Activated naive CD4-positive, alpha-beta T cell treated with anti-CD3 and anti-CD28 coated beads, Interleukin-2, amount 10 ng/mL, durations not matched to agents 7 days and 5 days (primary cell): ENCODE results near the gene HIPK2.
A peak's percentile ranks its signal among the peaks of the same experiment; 100 is the strongest.

Source experiments
- CTCF ChIA-PET: fragments of 350-600 bp; sonication (Branson Sonifier 250); formaldehyde crosslinking; loops from one replicate; lab custom pipeline; 2021; ENCODE audit warnings: antibody characterized with exemption; lab: Charles Lee
- DNase-seq: peaks from one replicate; pipeline ENCODE4 v3.0.0-alpha.2; 2020
- H3K27ac Mint-ChIP-seq: one replicate; pipeline ENCODE4 v1.8.0; 2021; ENCODE audit warnings: mild to moderate bottlenecking, moderate library complexity, mixed read lengths
- H3K27me3 Mint-ChIP-seq: one replicate; pipeline ENCODE4 v1.8.0; 2021; ENCODE audit warnings: mild to moderate bottlenecking, mixed read lengths
- H3K36me3 Mint-ChIP-seq: one replicate; pipeline ENCODE4 v1.8.0; 2021; ENCODE audit warnings: mixed read lengths
- H3K4me1 Mint-ChIP-seq: one replicate; pipeline ENCODE4 v1.8.0; 2021; ENCODE audit warnings: mixed read lengths
- H3K4me3 Mint-ChIP-seq: one replicate; pipeline ENCODE4 v1.8.0; 2021; ENCODE audit warnings: mild to moderate bottlenecking, moderate library complexity, mixed read lengths
- H3K9me3 Mint-ChIP-seq: one replicate; pipeline ENCODE4 v1.8.0; 2021; ENCODE audit warnings: mixed read lengths

Gene HIPK2

DNA sequence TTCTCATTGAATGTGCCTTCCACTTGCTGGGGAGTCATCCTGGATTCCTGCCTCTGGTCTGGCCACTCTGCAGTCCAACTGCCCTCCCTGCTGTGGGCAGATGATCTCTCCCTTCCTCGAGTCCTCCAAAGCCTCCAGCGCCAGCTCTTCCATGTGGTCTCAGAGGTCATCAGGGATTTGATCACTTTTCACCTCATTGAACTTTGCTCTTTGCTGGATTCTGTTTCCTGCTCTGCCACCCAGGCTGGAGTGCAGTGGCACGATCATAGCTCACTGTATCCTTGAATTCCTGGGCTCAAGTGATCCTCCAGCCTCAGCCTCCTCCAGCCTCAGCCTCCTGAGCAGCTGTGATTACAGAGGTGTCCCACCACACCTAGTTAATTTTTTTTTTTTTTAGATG is 29.2 kb upstream of the HIPK2 start:
- Mint-ChIP-seq H3K4me1 (no peaks in the 10 kb centered on the region), H3K27me3 (peaks cover 12% of the 10 kb centered on the region), H3K4me3 (no peak overlapping the region), H3K36me3 (no peaks in the 10 kb centered on the region), H3K9me3 (peaks cover 16% of the 10 kb centered on the region), H3K27ac (no peak overlapping the region)
- no peak for DNase-seq
- CTCF ChIA-PET: no interaction called here

DNA sequence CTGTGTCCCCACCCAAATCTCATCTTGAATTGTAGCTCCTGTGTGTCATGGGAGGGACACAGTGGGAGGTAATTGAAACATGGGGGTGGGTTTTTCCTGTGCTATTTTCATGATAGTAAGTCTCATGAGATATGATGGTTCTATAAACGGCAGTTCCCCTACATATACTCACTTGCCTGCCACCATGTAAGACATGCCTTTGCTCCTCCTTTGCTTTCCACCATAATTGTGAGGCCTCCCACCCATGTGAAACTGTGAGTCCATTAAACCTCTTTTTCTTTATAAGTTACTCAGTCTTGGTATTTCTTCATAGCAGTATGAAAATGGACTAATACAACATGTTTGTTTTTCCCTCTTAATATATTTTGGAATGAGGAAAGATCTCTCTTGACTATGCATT is 26.8 kb upstream of the HIPK2 start:
- peaks cover 2% of the 10 kb centered on the region for H3K4me1 Mint-ChIP-seq
- H3K9me3 Mint-ChIP-seq: peaks cover 16% of the 10 kb centered on the region
- peaks cover 16% of the 10 kb centered on the region for H3K27me3 Mint-ChIP-seq
- DNase-seq: no peak
- no peak overlapping the region for H3K27ac Mint-ChIP-seq
- no peaks in the 10 kb centered on the region for H3K36me3 Mint-ChIP-seq
- no peak overlapping the region for H3K4me3 Mint-ChIP-seq
- CTCF ChIA-PET: no interaction called here

GRCh38 chr7:139799586-139799985 is 21.8 kb upstream of the HIPK2 start:
- Mint-ChIP-seq H3K9me3 (peaks cover 13% of the 10 kb centered on the region), H3K27me3 (peaks cover 15% of the 10 kb centered on the region), H3K4me1 (peaks cover 8% of the 10 kb centered on the region), H3K4me3 (no peak overlapping the region), H3K27ac (no peak overlapping the region), H3K36me3 (no peaks in the 10 kb centered on the region)
- CTCF ChIA-PET: no interaction called here
- DNase-seq: no peak

DNA sequence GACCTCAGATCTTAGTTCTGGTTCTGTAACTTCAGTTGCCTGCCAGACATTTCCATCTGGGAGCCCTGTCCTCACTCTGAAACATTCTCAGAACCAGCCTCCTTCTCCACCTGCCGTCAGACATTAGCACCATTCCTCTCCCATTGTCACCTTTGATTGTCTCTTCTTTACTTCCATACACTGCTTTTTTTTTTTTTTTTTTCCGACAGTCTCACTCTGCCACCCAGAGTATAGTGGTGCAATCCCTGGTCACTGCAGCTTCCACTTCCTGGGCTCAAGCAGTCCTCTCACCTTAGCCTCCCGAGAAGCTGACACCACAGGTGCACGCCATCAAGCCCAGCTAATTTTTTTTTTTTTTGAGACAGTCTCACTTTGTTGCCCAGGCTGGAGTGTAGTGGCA is 21.1 kb upstream of the HIPK2 start:
- Mint-ChIP-seq H3K9me3 (peaks cover 10% of the 10 kb centered on the region), H3K27ac (no peak overlapping the region), H3K36me3 (no peaks in the 10 kb centered on the region), H3K27me3 (peaks cover 15% of the 10 kb centered on the region), H3K4me3 (no peak overlapping the region), H3K4me1 (peaks cover 8% of the 10 kb centered on the region)
- no peak for DNase-seq
- CTCF ChIA-PET: no interaction called here

- Mint-ChIP-seq H3K36me3 (no peaks in the 10 kb centered on the region), H3K4me1 (peaks cover 8% of the 10 kb centered on the region), H3K4me3 (no peak overlapping the region), H3K27ac (no peak overlapping the region), H3K9me3 (peaks cover 10% of the 10 kb centered on the region), H3K27me3 (peaks cover 15% of the 10 kb centered on the region)
- CTCF ChIA-PET: no interaction called here
- no peak for DNase-seq
Observed at GRCh38 chr7:139798221-139798620, 20.4 kb upstream of the HIPK2 start.

- Mint-ChIP-seq H3K9me3 (peaks cover 4% of the 10 kb centered on the region), H3K4me1 (peaks cover 8% of the 10 kb centered on the region), H3K36me3 (no peaks in the 10 kb centered on the region), H3K27me3 (peaks cover 11% of the 10 kb centered on the region), H3K27ac (no peak overlapping the region), H3K4me3 (no peak overlapping the region)
- CTCF ChIA-PET: no interaction called here
- DNase-seq: no peak
Observed at GRCh38 chr7:139797607-139798006, 19.8 kb upstream of the HIPK2 start.

DNA sequence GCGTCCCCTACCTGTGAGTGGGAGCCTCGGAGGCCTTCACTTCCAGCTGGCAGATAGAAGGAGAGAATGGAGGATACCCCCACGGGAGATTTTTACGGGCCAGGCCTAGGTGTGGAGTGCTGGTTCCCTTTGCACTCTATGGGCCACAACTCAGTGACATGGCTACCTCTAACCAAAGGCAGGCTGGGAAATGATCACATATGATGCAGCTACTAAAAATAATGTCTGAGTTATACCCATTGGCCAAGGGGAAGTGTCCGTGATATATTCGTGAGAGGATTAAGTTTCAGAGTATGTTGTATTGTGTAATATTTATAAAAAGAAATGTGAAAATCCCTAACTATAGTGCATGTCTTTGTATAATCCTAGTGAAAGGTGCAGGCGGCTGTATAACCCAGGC is 13.5 kb upstream of the HIPK2 start:
- peaks cover 2% of the 10 kb centered on the region for H3K9me3 Mint-ChIP-seq
- no peaks in the 10 kb centered on the region for H3K36me3 Mint-ChIP-seq
- H3K4me1 Mint-ChIP-seq: no peaks in the 10 kb centered on the region
- CTCF ChIA-PET: no interaction called here
- DNase-seq: no peak
- H3K27me3 Mint-ChIP-seq: no peaks in the 10 kb centered on the region
- H3K4me3 Mint-ChIP-seq: no peak overlapping the region
- no peak overlapping the region for H3K27ac Mint-ChIP-seq

DNA sequence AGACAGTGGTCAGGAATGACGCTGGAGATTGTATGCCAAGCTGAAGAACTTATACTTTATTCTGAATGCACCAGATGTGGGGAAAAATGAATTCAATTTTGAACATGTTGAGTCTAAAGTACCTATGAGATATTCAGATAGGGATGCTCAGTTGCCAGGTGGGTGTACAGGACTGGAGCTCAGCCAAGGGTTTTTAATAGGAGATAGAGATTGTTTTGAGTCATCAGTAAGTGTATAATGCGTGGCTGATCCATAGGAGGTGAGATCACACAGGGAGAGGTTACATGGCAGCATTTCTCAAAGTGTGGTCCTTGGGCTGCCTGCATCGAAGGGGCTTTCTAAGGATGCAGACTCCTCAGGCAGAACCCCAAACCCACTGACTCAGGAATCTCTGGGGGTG is 6.8 kb upstream of the HIPK2 start:
- Mint-ChIP-seq H3K27me3 (peaks cover 20% of the 10 kb centered on the region), H3K36me3 (no peaks in the 10 kb centered on the region)
- CTCF ChIA-PET: interaction anchor here (1.0 kb wide), 1 partner anchor 139 kb away, joined by 3 read pairs; no protein-coding TSS in a partner anchor

DNA sequence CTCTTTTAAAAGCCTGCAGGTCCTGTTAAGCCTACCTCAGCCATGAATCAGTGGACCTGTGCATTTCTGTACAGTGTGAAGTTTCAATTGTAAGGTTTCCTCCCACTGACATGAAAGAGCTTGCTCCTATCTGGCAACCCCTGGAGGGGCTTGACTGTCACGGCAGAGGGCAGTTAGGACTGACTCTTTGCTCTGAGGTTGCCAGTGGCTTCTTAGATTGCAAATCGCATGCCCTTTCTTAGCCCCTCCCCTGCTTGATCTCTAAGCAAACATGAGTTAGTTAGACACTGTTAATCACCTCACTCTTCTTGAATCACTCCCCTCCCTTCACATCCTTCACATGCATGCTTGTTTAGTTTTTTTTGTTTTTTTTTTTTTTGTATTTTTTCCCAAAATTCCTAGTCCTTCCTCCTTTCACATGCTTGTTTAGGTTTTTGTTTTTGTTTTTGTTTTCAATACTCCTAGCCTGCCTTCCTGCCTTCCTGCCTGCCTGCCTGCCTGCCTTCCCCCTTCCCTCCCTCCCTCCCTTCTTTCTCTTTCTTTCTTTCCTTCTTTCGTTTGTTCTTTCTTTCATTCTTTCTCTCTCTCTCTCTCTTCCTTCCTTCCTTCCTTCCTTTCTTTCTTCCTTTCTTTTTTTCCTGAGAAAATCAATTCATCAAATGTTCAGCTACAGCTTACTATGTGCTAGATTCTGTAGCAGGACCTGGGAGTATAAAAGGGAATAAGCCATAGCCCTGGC is 6.0 kb upstream of the HIPK2 start:
- Mint-ChIP-seq H3K4me3 (no peak overlapping the region), H3K9me3 (no peaks in the 10 kb centered on the region), H3K27ac (no peak overlapping the region), H3K36me3 (no peaks in the 10 kb centered on the region), H3K4me1 (peaks cover 7% of the 10 kb centered on the region), H3K27me3 (peaks cover 29% of the 10 kb centered on the region)
- no peak for DNase-seq
- CTCF ChIA-PET: interaction anchor here (1.0 kb wide), 1 partner anchor 138 kb away, joined by 3 read pairs; no protein-coding TSS in a partner anchor

More for the DNA sequence above, 6.8 kb upstream of the HIPK2 start:
- no peak overlapping the region for H3K4me3 Mint-ChIP-seq
- H3K4me1 Mint-ChIP-seq: no peaks in the 10 kb centered on the region
- no peak for DNase-seq
- no peak overlapping the region for H3K27ac Mint-ChIP-seq
- H3K9me3 Mint-ChIP-seq: no peaks in the 10 kb centered on the region

- no peak overlapping the region for H3K4me3 Mint-ChIP-seq
- H3K9me3 Mint-ChIP-seq: no peaks in the 10 kb centered on the region
- peaks cover 37% of the 10 kb centered on the region for H3K27me3 Mint-ChIP-seq
- H3K4me1 Mint-ChIP-seq: peaks cover 12% of the 10 kb centered on the region
- H3K36me3 Mint-ChIP-seq: no peaks in the 10 kb centered on the region
- no peak for DNase-seq
- no peak overlapping the region for H3K27ac Mint-ChIP-seq
- CTCF ChIA-PET: no interaction called here
Observed at GRCh38 chr7:139782932-139783331, 5.1 kb upstream of the HIPK2 start.

DNA sequence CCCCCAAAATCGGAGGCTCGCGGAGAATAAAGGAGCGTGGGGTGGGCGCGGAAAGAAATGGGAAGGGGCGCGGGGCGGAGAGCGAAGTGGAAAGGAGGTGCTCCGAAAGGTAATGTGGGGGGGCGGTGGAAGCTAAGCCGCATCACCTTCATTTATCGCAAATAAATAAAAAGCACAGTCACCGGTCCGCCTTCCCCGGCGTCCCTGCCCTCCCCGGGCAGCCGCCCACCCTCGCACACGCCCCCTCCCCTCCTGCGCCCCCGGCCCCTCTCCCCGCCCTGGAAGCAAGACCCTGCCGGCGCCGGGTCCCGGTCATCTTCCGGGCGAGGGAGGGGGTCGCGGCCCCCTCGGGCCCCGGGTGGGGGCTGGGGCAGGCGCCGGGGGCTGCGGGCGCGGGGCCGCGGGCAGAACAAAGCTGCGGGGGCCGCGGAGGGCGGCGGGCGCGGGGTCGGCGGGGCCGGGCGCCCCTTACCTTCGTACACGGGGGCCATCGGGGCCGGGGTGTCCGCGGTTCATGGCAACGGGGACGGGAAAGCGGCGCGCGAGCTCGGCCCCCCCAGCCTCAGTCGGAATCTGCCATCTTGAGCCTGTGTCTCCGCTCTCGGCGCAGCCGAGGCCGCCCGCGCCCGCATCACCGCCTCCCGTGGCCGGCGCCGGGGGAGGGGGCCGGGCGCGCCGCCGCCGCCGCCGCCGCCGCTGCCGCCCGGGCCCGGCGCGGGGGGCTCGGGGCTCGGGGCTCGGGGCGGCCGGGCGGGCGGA is 486 bp downstream of the HIPK2 start:
- H3K27ac Mint-ChIP-seq: peak overlapping the region; percentile 95
- no peaks in the 10 kb centered on the region for H3K36me3 Mint-ChIP-seq
- CTCF ChIA-PET: interaction anchor here (1.1 to 1.3 kb wide), 3 partner anchors 10 to 225 kb away, joined by 3 to 4 read pairs (median 3); no protein-coding TSS in a partner anchor
- peaks cover 37% of the 10 kb centered on the region for H3K27me3 Mint-ChIP-seq
- H3K4me3 Mint-ChIP-seq: peak overlapping the region; percentile 98
- H3K9me3 Mint-ChIP-seq: no peaks in the 10 kb centered on the region
- H3K4me1 Mint-ChIP-seq: peaks cover 50% of the 10 kb centered on the region
- DNase-seq: peak; percentile 63

DNA sequence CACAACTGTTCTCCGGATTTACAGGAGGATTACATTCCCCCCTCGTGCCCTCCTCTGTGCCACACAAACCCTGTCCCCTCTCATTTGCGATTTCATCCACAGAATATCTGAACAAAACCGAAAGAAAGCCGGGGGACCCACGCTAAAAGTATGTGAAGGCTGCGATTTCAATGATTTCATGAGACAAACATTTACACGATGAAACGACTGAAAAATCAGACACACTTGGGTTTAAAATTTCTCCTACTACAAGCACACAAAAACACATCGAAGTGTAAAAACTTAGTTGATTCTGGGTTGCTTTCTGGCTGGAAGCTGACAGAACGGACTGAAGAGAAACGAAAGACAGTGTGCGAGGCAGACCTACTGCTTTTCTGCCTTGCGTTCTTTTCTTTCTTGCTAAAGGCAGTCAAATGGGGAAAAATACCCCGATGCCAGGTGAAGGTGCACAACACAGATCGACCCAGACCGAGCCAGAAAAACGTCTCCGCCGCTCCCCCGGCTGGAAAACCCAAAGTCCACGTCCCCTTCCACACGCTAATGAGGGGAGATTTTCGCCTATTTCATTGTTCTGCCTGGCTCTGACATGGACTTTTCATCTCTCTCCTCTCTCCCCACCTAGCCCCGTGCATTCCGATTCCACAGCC is 1.2 kb downstream of the HIPK2 start:
- H3K27ac Mint-ChIP-seq: peak overlapping the region; percentile 95
- H3K36me3 Mint-ChIP-seq: peaks cover 1% of the 10 kb centered on the region
- CTCF ChIA-PET: interaction anchor here (1.1 to 1.3 kb wide), 3 partner anchors 10 to 226 kb away, joined by 3 to 4 read pairs (median 3); no protein-coding TSS in a partner anchor
- H3K9me3 Mint-ChIP-seq: no peaks in the 10 kb centered on the region
- DNase-seq: peak; percentile 50
- H3K4me1 Mint-ChIP-seq: peaks cover 50% of the 10 kb centered on the region
- H3K27me3 Mint-ChIP-seq: peaks cover 32% of the 10 kb centered on the region
- peak overlapping the region; percentile 98 for H3K4me3 Mint-ChIP-seq

GRCh38 chr7:139775829-139776266 is 1.9 kb downstream of the HIPK2 start:
- Mint-ChIP-seq H3K4me3 (peak overlapping the region; percentile 98), H3K27me3 (peaks cover 25% of the 10 kb centered on the region), H3K9me3 (no peaks in the 10 kb centered on the region), H3K4me1 (peaks cover 54% of the 10 kb centered on the region), H3K27ac (peak overlapping the region; percentile 95), H3K36me3 (peaks cover 8% of the 10 kb centered on the region)
- DNase-seq: peak; percentile 78
- CTCF ChIA-PET: no interaction called here

GRCh38 chr7:139774376-139774775 is 3.4 kb downstream of the HIPK2 start:
- peaks cover 14% of the 10 kb centered on the region for H3K36me3 Mint-ChIP-seq
- H3K4me3 Mint-ChIP-seq: no peak overlapping the region
- H3K27ac Mint-ChIP-seq: no peak overlapping the region
- DNase-seq: no peak
- H3K4me1 Mint-ChIP-seq: peaks cover 62% of the 10 kb centered on the region
- no peaks in the 10 kb centered on the region for H3K9me3 Mint-ChIP-seq
- CTCF ChIA-PET: interaction anchor here (0.8 to 1.7 kb wide), 5 partner anchors 12 to 172 kb away, joined by 3 to 4 read pairs (median 3); no protein-coding TSS in a partner anchor
- H3K27me3 Mint-ChIP-seq: peaks cover 14% of the 10 kb centered on the region
